RKO (cell line): Measurements from ENCODE around the gene SAP30BP.

Experiments used
- DNase-seq: peaks from one replicate; pipeline ENCODE4 v3.0.0-alpha.2; 2016; ENCODE audit warnings: low spot score

Gene SAP30BP

GRCh38 chr17:75649687-75650086 is 17.5 kb upstream of the SAP30BP start:
- no peak for DNase-seq

- no peak for DNase-seq
These were observed 16.3 kb upstream of the SAP30BP start for GRCh38 chr17:75650874-75651273.

GRCh38 chr17:75652341-75652740 is 14.8 kb upstream of the SAP30BP start:
- DNase-seq: no peak

GRCh38 chr17:75652934-75653549 is 14.1 kb upstream of the SAP30BP start:
- DNase-seq: peak; percentile 53

GRCh38 chr17:75654176-75654575 is 13.0 kb upstream of the SAP30BP start:
- peak; percentile 43 for DNase-seq

GRCh38 chr17:75658237-75658636 is 8.9 kb upstream of the SAP30BP start:
- DNase-seq: no peak

GRCh38 chr17:75661531-75661930 is 5.6 kb upstream of the SAP30BP start:
- no peak for DNase-seq

GRCh38 chr17:75662511-75662910 is 4.6 kb upstream of the SAP30BP start:
- DNase-seq: no peak

- no peak for DNase-seq
These were observed 3.0 kb upstream of the SAP30BP start for GRCh38 chr17:75664099-75664549.

- no peak for DNase-seq
These were observed 1.2 kb upstream of the SAP30BP start for GRCh38 chr17:75665981-75666380.

GRCh38 chr17:75667825-75668224 is 687 bp downstream of the SAP30BP start:
- peak; percentile 28 for DNase-seq

- peak; percentile 39 for DNase-seq
These were observed 1.4 kb downstream of the SAP30BP start for GRCh38 chr17:75668489-75668888.

- DNase-seq: no peak
These were observed 3.7 kb downstream of the SAP30BP start for GRCh38 chr17:75670868-75671267.

GRCh38 chr17:75672011-75672410 is 4.9 kb downstream of the SAP30BP start:
- no peak for DNase-seq

GRCh38 chr17:75673487-75673886 is 6.3 kb downstream of the SAP30BP start:
- DNase-seq: peak; percentile 61

GRCh38 chr17:75676461-75676860 is 9.3 kb downstream of the SAP30BP start:
- DNase-seq: no peak

GRCh38 chr17:75679706-75680211 is 12.6 kb downstream of the SAP30BP start:
- no peak for DNase-seq

- DNase-seq: no peak
These were observed 13.3 kb downstream of the SAP30BP start for GRCh38 chr17:75680431-75680830.

GRCh38 chr17:75681289-75681688 is 14.2 kb downstream of the SAP30BP start:
- DNase-seq: peak; percentile 12

- DNase-seq: peak; percentile 81
These were observed 16.4 kb downstream of the SAP30BP start for GRCh38 chr17:75683583-75683982.

- no peak for DNase-seq
These were observed 17.1 kb downstream of the SAP30BP start for GRCh38 chr17:75684249-75684648.

GRCh38 chr17:75684924-75685323 is 17.8 kb downstream of the SAP30BP start:
- DNase-seq: no peak

- DNase-seq: no peak
These were observed 18.4 kb downstream of the SAP30BP start for GRCh38 chr17:75685499-75685898.

GRCh38 chr17:75688209-75688825 is 21.2 kb downstream of the SAP30BP start:
- no peak for DNase-seq
